GM12878 (cell line): ENCODE results near the gene KCNA2. TPM values are rescaled to one million over a fixed set of nuclear protein-coding genes. Genes with fewer than 3 reads are reported as not detected.

Source experiments
- ATAC-seq: fragments of 200-7000 bp; cut with Tn5 transposase; 3 replicates; pipeline ENCODE4 v1.9.1; 2020; ENCODE audit warnings: mild to moderate bottlenecking, moderate library complexity
- BruUV-seq: library from RNA; stranded (reverse); fragments of 400-500 nt; replicated peaks from 2 replicates; lab custom pipeline; 2021; lab: Mats Ljungman, UMichigan
- CTCF ChIA-PET: fragments of 300-600 bp; sonication (Branson Sonifier 250); formaldehyde crosslinking; extraction: SDS; loops from one replicate; lab custom pipeline; 2021; ENCODE audit warnings: inconsistent platforms; lab: Yijun Ruan, JAX
- POLR2A ChIA-PET: fragments of 350-600 bp; formaldehyde crosslinking; extraction: SDS; loops from one replicate; lab custom pipeline; 2021; ENCODE audit warnings: inconsistent platforms; lab: Charles Lee
- RAD21 ChIA-PET: fragments of 300-600 bp; sonication (Branson Sonifier 250); formaldehyde crosslinking; loops from one replicate; lab custom pipeline; 2023; ENCODE audit warnings: antibody characterized with exemption; ENCODE audit not compliant: unreplicated experiment; lab: Charles Lee
- SMC1A ChIA-PET: fragments of 300-600 bp; sonication (Branson Sonifier 250); formaldehyde crosslinking; loops from one replicate; lab custom pipeline; 2023; ENCODE audit not compliant: unreplicated experiment, uncharacterized antibody; lab: Charles Lee
- DNase-seq: peaks from one replicate; pipeline ENCODE4 v3.0.0-alpha.2; 2011; ENCODE audit warnings: low read depth, low spot score
- FAIRE-seq: peaks from 3 replicates; lab custom pipeline; 2011; peaks lifted over from hg19 to GRCh38; lab: Jason Lieb, UNC
- H2AFZ ChIP-seq: 2 replicates; pipeline ENCODE4 v1.6.0; 2011; ENCODE audit warnings: low read depth, low read length, control low read depth; ENCODE audit not compliant: control insufficient read depth
- H3K27ac ChIP-seq: 2 replicates; pipeline ENCODE4 v1.5.1; 2011; ENCODE audit warnings: control low read depth; ENCODE audit not compliant: control insufficient read depth, insufficient read depth
- H3K27me3 ChIP-seq, 2 experiments: replicated peaks in 1 of 2; 2 replicates each; pipeline versions ENCODE4 v1.6.0 to v1.6.1; 2011; ENCODE audit warnings: low read length in 1 of 2; ENCODE audit not compliant: control insufficient read depth in 2 of 2, insufficient read depth in 2 of 2
- H3K36me3 ChIP-seq, 2 experiments: 2 replicates each; pipeline ENCODE4 v1.5.1; 2011; ENCODE audit warnings: low read length in 1 of 2; ENCODE audit not compliant: control insufficient read depth in 2 of 2, insufficient read depth in 2 of 2
- H3K4me1 ChIP-seq: 2 replicates; pipeline ENCODE4 v1.6.1; 2011; ENCODE audit warnings: mild to moderate bottlenecking, low read length, moderate library complexity, mixed read lengths; ENCODE audit not compliant: control insufficient read depth, insufficient read depth
- H3K4me2 ChIP-seq: 2 replicates; pipeline ENCODE4 v1.6.0; 2011; ENCODE audit warnings: control low read depth; ENCODE audit not compliant: control insufficient read depth, insufficient read depth
- H3K4me3 ChIP-seq: fragments of 200-600 bp; sonication (generic); 2 replicates; pipeline ENCODE4 v1.5.1; 2016
- H3K79me2 ChIP-seq: 2 replicates; pipeline ENCODE4 v1.6.0; 2011; ENCODE audit warnings: low read length; ENCODE audit not compliant: control insufficient read depth, insufficient read depth
- H3K9ac ChIP-seq: 2 replicates; pipeline ENCODE4 v1.8.0; 2011; ENCODE audit warnings: low read length, control low read depth, mixed read lengths; ENCODE audit not compliant: control insufficient read depth, insufficient read depth
- H3K9me3 ChIP-seq: replicated peaks from 3 replicates; pipeline ENCODE4 v1.5.1; 2011; ENCODE audit warnings: mild to moderate bottlenecking, low read length; ENCODE audit not compliant: control insufficient read depth, insufficient read depth
- H4K20me1 ChIP-seq: 2 replicates; pipeline ENCODE4 v1.6.0; 2011; ENCODE audit not compliant: control insufficient read depth, insufficient read depth
- BRCA1 ChIP-seq: IDR thresholded peaks from 2 replicates; pipeline ENCODE4 v1.6.1; 2011; ENCODE audit warnings: low read depth, low read length, improper control_type of control experiment
- CEBPB ChIP-seq, 2 experiments: fragments of 150-350 bp in 1 of 2; IDR thresholded peaks; 2 replicates each; pipeline ENCODE4 v1.6.1; 2012 to 2014; ENCODE audit warnings: low read depth in 2 of 2, low read length in 2 of 2, borderline replicate concordance in 1 of 2, inconsistent platforms in 1 of 2
- E4F1 ChIP-seq: fragments of 450-650 bp; IDR thresholded peaks from 2 replicates; pipeline ENCODE4 v1.6.1; 2018; ENCODE audit warnings: borderline replicate concordance, mild to moderate bottlenecking; ENCODE audit not compliant: partially characterized antibody
- HDAC6 ChIP-seq: fragments of 200-600 bp; sonication (generic); IDR thresholded peaks from one replicate; pipeline ENCODE4 v1.8.0; 2017; ENCODE audit warnings: antibody characterized with exemption; ENCODE audit not compliant: unreplicated experiment
- HDGF ChIP-seq: fragments of 450-650 bp; IDR thresholded peaks from 2 replicates; pipeline ENCODE4 v1.6.1; 2016; ENCODE audit warnings: antibody characterized with exemption
- IRF3 ChIP-seq: fragments of 450-650 bp; IDR thresholded peaks from 2 replicates; pipeline ENCODE4 v1.6.1; 2014; ENCODE audit warnings: mild to moderate bottlenecking
- MEF2A ChIP-seq: IDR thresholded peaks from 2 replicates; pipeline ENCODE4 v1.6.1; 2011; ENCODE audit warnings: low read depth, mild to moderate bottlenecking, low read length, moderate library complexity; ENCODE audit not compliant: insufficient read depth
- NFYA ChIP-seq: IDR thresholded peaks from 2 replicates; pipeline ENCODE4 v1.6.1; 2011; ENCODE audit warnings: low read depth, mild to moderate bottlenecking, low read length, improper control_type of control experiment, borderline replicate concordance
- NFYB ChIP-seq: IDR thresholded peaks from 2 replicates; pipeline ENCODE4 v1.6.1; 2011; ENCODE audit warnings: low read depth, mild to moderate bottlenecking, low read length, improper control_type of control experiment, moderate library complexity; ENCODE audit not compliant: insufficient read depth
- PML ChIP-seq: IDR thresholded peaks from 2 replicates; pipeline ENCODE4 v1.6.1; 2012; ENCODE audit warnings: low read length, inconsistent platforms
- POU2F2 ChIP-seq: IDR thresholded peaks from 3 replicates; pipeline ENCODE4 v1.6.1; 2011; ENCODE audit warnings: low read depth, mild to moderate bottlenecking, low read length, borderline replicate concordance
- RAD51 ChIP-seq: fragments of 450-650 bp; IDR thresholded peaks from 2 replicates; pipeline ENCODE4 v1.6.1; 2016; ENCODE audit warnings: moderate library complexity, mild to moderate bottlenecking, inconsistent platforms
- RUNX3 ChIP-seq: IDR thresholded peaks from 2 replicates; pipeline ENCODE4 v1.6.1; 2012; ENCODE audit warnings: low read length, inconsistent platforms
- SIX5 ChIP-seq: IDR thresholded peaks from 2 replicates; pipeline ENCODE4 v1.6.1; 2011; ENCODE audit warnings: mild to moderate bottlenecking, low read depth, low read length, moderate library complexity; ENCODE audit not compliant: severe bottlenecking
- SMAD5 ChIP-seq: IDR thresholded peaks from 2 replicates; pipeline ENCODE4 v1.6.1; 2016; ENCODE audit warnings: antibody characterized with exemption, low read depth
- STAT1 ChIP-seq: fragments of 450-650 bp; conservative IDR thresholded peaks from 2 replicates; pipeline ENCODE4 v1.6.1; 2014; ENCODE audit warnings: antibody characterized with exemption, mild to moderate bottlenecking
- ZNF384 ChIP-seq: IDR thresholded peaks from 2 replicates; pipeline ENCODE4 v1.6.1; 2012; ENCODE audit warnings: low read depth, mild to moderate bottlenecking, low read length, improper control_type of control experiment, borderline replicate concordance
- WGBS: methylation state at CpG from one replicate; pipeline ENCODE4 v1.1.6; 2016; ENCODE audit warnings: low lambda C conversion rate; ENCODE audit not compliant: insufficient replicate concordance, insufficient coverage; ENCODE audit errors: missing lambda C conversion rate; 5-methylcytosine and 5-hydroxymethylcytosine counted together
- in situ Hi-C: fragments of 300-500 bp; cut with MboI; formaldehyde crosslinking; loops from 9 replicates; pipeline ENCODE4 v1.14.3; 2018; ENCODE audit warnings: mixed read lengths
- intact Hi-C: fragments of 100-400 bp; cut with micrococcal nuclease; formaldehyde crosslinking; loops from one replicate; pipeline ENCODE4 v1.14.2; 2022; ENCODE audit not compliant: unreplicated experiment
- polyA plus RNA-seq, 11 experiments: library from polyadenylated mRNA; depleted of rRNA in 4 of 11; unstranded in 6 of 11; stranded (reverse) in 5 of 11; fragments of >200 nt; fragmentation: Nextera tagmentation in 4 of 11; fragmentation: Illumina TruSeq in 1 of 11; extraction: Ambion mirVana in 4 of 11; extraction: Trizol in 1 of 11; gene quantifications; 1 replicate in 1 of 11; 2 replicates in 10 of 11; pipeline versions ENCODE4 v1.2.1 to v1.2.3, GENCODE V29; 2011 to 2016; ENCODE audit warnings: inconsistent platforms in 2 of 11, missing spikeins in 2 of 11, low read depth in 1 of 11
- total RNA-seq, 4 experiments: library from RNA; depleted of rRNA in 3 of 4; stranded (reverse); fragments of >200 nt in 3 of 4; fragmentation: Illumina TruSeq in 1 of 4; extraction: Trizol in 1 of 4; gene quantifications; 2 replicates each; pipeline versions ENCODE4 v1.2.1 to v1.2.3, GENCODE V29; 2013 to 2021
- TF ChIP-seq, protein P1 (sequence below): IDR thresholded peaks from 2 replicates; pipeline ENCODE4 v1.6.1; 2012; ENCODE audit warnings: low read length, inconsistent platforms
- TF ChIP-seq, protein P2 (sequence below): fragments of 450-650 bp; IDR thresholded peaks from 2 replicates; pipeline ENCODE4 v1.6.1; 2017; ENCODE audit warnings: mild to moderate bottlenecking

Gene KCNA2
- total and polyA plus RNA-seq, 10 of the 15 experiments (the other 5 are each of a cell fraction or from before 2014, with no cell fraction given): 0.02 to 0.56 (median 0.10) TPM; not detected in 2

GRCh38 chr1:110572751-110573150 is 33.4 kb downstream of the KCNA2 start (continued):
- TF ChIP-seq CEBPB (IDR thresholded peaks at IDR 0.05; ENCODE audit: borderline replicate concordance in 1 of 2, low read depth in 2 of 2, low read length in 2 of 2) (no peak), STAT1 (no peak), ZNF384 (no peak), POU2F2 (no peak), RAD51 (no peak), BRCA1 (no peak), SMAD5 (no peak)
- TF ChIP-seq, protein P1, sequence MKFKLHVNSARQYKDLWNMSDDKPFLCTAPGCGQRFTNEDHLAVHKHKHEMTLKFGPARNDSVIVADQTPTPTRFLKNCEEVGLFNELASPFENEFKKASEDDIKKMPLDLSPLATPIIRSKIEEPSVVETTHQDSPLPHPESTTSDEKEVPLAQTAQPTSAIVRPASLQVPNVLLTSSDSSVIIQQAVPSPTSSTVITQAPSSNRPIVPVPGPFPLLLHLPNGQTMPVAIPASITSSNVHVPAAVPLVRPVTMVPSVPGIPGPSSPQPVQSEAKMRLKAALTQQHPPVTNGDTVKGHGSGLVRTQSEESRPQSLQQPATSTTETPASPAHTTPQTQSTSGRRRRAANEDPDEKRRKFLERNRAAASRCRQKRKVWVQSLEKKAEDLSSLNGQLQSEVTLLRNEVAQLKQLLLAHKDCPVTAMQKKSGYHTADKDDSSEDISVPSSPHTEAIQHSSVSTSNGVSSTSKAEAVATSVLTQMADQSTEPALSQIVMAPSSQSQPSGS: no peak
- TF ChIP-seq, protein P2, sequence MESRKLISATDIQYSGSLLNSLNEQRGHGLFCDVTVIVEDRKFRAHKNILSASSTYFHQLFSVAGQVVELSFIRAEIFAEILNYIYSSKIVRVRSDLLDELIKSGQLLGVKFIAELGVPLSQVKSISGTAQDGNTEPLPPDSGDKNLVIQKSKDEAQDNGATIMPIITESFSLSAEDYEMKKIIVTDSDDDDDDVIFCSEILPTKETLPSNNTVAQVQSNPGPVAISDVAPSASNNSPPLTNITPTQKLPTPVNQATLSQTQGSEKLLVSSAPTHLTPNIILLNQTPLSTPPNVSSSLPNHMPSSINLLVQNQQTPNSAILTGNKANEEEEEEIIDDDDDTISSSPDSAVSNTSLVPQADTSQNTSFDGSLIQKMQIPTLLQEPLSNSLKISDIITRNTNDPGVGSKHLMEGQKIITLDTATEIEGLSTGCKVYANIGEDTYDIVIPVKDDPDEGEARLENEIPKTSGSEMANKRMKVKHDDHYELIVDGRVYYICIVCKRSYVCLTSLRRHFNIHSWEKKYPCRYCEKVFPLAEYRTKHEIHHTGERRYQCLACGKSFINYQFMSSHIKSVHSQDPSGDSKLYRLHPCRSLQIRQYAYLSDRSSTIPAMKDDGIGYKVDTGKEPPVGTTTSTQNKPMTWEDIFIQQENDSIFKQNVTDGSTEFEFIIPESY: no peak

GRCh38 chr1:110570901-110571300 is 35.3 kb downstream of the KCNA2 start:
- FAIRE-seq (no peak), ATAC-seq (no peak), DNase-seq (no peak)
- Histone ChIP-seq H3K36me3 (no peaks in the 10 kb centered on the region), H3K4me2 (no peak overlapping the region), H3K9me3 (no peaks in the 10 kb centered on the region), H3K9ac (no peak overlapping the region), H3K27me3 (no peaks in the 10 kb centered on the region; a peak in 2 of 4 replicates), H3K79me2 (no peaks in the 10 kb centered on the region), H2AFZ (no peak overlapping the region), H3K4me3 (no peak overlapping the region), H4K20me1 (no peaks in the 10 kb centered on the region), H3K4me1 (no peaks in the 10 kb centered on the region), H3K27ac (no peak overlapping the region)
- intact Hi-C loops (no loop called here), in situ Hi-C loops (no loop called here)
- POLR2A ChIA-PET: no interaction called here
- SMC1A ChIA-PET: no interaction called here
- no TSS peak for BruUV-seq
- RAD21 ChIA-PET: no interaction called here
- CTCF ChIA-PET: no interaction called here
- 19% methylated on average over 4 of the region's 4 CpGs for WGBS
- TF ChIP-seq NFYB: no peak
- TF ChIP-seq HDAC6: no peak
- TF ChIP-seq HDGF: no peak
- TF ChIP-seq NFYA: no peak
- TF ChIP-seq SIX5: no peak
- TF ChIP-seq RUNX3: no peak
- TF ChIP-seq IRF3: no peak
- no peak for TF ChIP-seq MEF2A
- no peak for TF ChIP-seq E4F1
- TF ChIP-seq PML: no peak
